AG04449 (cell line): ENCODE measurements around the gene MAP2K1.

Experiments
- CTCF ChIA-PET: fragments of 350-600 bp; formaldehyde crosslinking; extraction: SDS; loops from one replicate; lab custom pipeline; 2021; ENCODE audit warnings: antibody characterized with exemption; lab: Yijun Ruan, JAX
- POLR2A ChIA-PET: fragments of 400-600, 350-600 bp; formaldehyde crosslinking; extraction: SDS; loops from one replicate; lab custom pipeline; 2020; ENCODE audit warnings: antibody characterized with exemption, inconsistent platforms; lab: Yijun Ruan, JAX
- DNase-seq: peaks from one replicate; pipeline ENCODE4 v3.0.0-alpha.2; 2010; ENCODE audit warnings: low read depth, low spot score
- H3K4me3 ChIP-seq: 2 replicates; pipeline ENCODE4 v1.5.1; 2011; ENCODE audit warnings: low read depth, mild to moderate bottlenecking, control low read depth, low read length
- TF ChIP-seq, protein P1 (sequence below): IDR thresholded peaks from one replicate; pipeline ENCODE4 v1.5.1; 2011; ENCODE audit warnings: mild to moderate bottlenecking, moderate library complexity, low read length, control low read depth, inconsistent platforms; ENCODE audit not compliant: insufficient read depth; ENCODE audit errors: missing control alignments

The MAP2K1 gene

GRCh38 chr15:66483131-66483566 lies 96.4 kb downstream of the MAP2K1 start:
- DNase-seq: peak; percentile 55
- ChIA-PET POLR2A (no interaction called here), CTCF (no interaction called here)
- H3K4me3 ChIP-seq: no peak overlapping the region
- TF ChIP-seq, protein P1, sequence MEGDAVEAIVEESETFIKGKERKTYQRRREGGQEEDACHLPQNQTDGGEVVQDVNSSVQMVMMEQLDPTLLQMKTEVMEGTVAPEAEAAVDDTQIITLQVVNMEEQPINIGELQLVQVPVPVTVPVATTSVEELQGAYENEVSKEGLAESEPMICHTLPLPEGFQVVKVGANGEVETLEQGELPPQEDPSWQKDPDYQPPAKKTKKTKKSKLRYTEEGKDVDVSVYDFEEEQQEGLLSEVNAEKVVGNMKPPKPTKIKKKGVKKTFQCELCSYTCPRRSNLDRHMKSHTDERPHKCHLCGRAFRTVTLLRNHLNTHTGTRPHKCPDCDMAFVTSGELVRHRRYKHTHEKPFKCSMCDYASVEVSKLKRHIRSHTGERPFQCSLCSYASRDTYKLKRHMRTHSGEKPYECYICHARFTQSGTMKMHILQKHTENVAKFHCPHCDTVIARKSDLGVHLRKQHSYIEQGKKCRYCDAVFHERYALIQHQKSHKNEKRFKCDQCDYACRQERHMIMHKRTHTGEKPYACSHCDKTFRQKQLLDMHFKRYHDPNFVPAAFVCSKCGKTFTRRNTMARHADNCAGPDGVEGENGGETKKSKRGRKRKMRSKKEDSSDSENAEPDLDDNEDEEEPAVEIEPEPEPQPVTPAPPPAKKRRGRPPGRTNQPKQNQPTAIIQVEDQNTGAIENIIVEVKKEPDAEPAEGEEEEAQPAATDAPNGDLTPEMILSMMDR: no peak

GRCh38 chr15:66484539-66485112 lies 97.9 kb downstream of the MAP2K1 start:
- ChIA-PET POLR2A (no interaction called here), CTCF (interaction anchor here (0.8 to 2.1 kb wide), 2 partner anchors 14 to 97 kb away, joined by 3 to 15 read pairs; partner anchors contain the start of gene SNAPC5)
- TF ChIP-seq, protein P1: no peak
- no peak overlapping the region for H3K4me3 ChIP-seq
- DNase-seq: no peak

GRCh38 chr15:66486887-66487286 lies 100.2 kb downstream of the MAP2K1 start:
- TF ChIP-seq, protein P1: no peak
- no peak overlapping the region for H3K4me3 ChIP-seq
- ChIA-PET CTCF (interaction anchor here (4.7 kb wide), 1 partner anchor 12 kb away, joined by 47 read pairs; the partner anchor contains the start of gene SNAPC5), POLR2A (no interaction called here)
- no peak for DNase-seq

DNA sequence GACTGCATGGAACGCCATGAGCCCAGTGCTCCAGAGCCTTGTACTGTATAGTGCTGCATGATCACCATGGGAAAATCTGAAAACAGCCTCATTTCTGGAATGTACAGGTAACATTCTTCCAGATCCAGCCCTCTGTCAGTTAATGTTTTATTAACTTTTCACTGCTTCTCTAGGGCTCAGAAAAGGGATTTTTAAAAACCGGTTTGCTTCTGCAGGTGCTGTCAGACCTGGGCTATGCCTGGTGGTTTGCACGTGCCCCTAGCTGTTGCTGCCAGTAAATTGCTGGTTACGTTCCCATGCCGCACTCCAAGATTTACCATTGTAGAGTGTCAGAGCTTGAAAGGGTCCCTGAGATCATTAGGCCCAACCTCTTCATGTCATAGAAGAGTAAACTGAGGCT lies 101.8 kb downstream of the MAP2K1 start:
- POLR2A ChIA-PET: interaction anchor here (1.3 kb wide), 1 partner anchor 9 kb away, joined by 3 read pairs; the partner anchor contains the start of gene SNAPC5
- CTCF ChIA-PET: interaction anchor here (1.1 to 4.7 kb wide), 2 partner anchors 11 to 15 kb away, joined by 3 to 47 read pairs; partner anchors contain the start of gene SNAPC5
- DNase-seq: no peak
- H3K4me3 ChIP-seq: no peak overlapping the region
- TF ChIP-seq, protein P1: no peak

DNA sequence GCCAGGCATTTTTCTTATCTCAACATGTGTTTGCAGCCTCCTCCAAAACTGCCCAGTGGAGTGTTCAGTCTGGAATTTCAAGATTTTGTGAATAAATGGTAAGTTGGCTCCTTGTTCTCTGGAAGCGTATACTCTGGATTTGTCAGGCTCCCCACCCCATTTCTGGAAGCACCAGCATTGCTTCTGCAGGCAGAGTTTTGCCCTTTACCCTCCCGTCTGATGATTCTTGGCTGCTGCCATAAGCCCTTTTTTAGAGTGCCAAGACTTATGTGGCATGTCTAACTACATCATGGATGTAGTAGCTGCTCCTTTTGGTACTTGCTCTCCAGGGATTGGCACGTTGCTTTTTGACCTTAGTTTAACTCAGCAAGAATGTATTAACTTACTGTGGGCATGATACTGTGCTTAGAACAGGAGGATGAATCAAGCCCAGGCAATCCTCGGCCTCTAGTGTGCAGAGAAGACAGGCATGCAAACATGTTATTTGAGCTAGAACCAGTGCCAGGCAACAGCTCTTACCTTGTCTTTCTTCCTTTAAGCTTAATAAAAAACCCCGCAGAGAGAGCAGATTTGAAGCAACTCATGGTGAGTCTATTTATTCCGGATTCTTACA lies 102.6 kb downstream of the MAP2K1 start:
- no peak for DNase-seq
- TF ChIP-seq, protein P1: no peak
- POLR2A ChIA-PET: interaction anchor here (1.3 kb wide), 1 partner anchor 8 kb away, joined by 3 read pairs; the partner anchor contains the start of gene SNAPC5
- no peak overlapping the region for H3K4me3 ChIP-seq
- CTCF ChIA-PET: interaction anchor here (4.7 kb wide), 1 partner anchor 10 kb away, joined by 47 read pairs; the partner anchor contains the start of gene SNAPC5

- CTCF ChIA-PET: interaction anchor here (1.5 kb wide), 1 partner anchor 104 kb away, joined by 4 read pairs; no protein-coding TSS in a partner anchor
- no peak overlapping the region for H3K4me3 ChIP-seq
- no peak for DNase-seq
- POLR2A ChIA-PET: interaction anchor here (1.1 kb wide), 1 partner anchor 14 kb away, joined by 4 read pairs; the partner anchor contains the start of gene ZWILCH
- TF ChIP-seq, protein P1: no peak
Measured at GRCh38 chr15:66491846-66492245, 105.1 kb downstream of the MAP2K1 start.
